Left lung (tissue), 10 donors: Measurements from ENCODE around the gene JAKMIP1. TPM values are rescaled to one million over a fixed set of nuclear protein-coding genes. Genes with fewer than 3 reads are reported as not detected.

ENCODE experiments used
- ATAC-seq: fragments of 200-7000 bp; cut with Tn5 transposase; one replicate; pipeline ENCODE4 v1.9.1; 2020; ENCODE audit warnings: moderate library complexity
- DNase-seq, 4 donors: peaks; one replicate each; pipeline ENCODE4 v3.0.0-alpha.2; 2013 to 2020
- H3K27ac ChIP-seq, 2 donors: fragments of 200-600 bp; sonication (generic) in 1 of 2; one replicate each; pipeline versions ENCODE4 v1.5.0 to v1.8.0; 2020 to 2021
- H3K27me3 ChIP-seq, 2 donors: fragments of 200-600 bp; sonication (generic) in 1 of 2; one replicate each; pipeline versions ENCODE4 v1.5.0 to v1.8.0; 2020 to 2021
- H3K36me3 ChIP-seq, 2 donors: fragments of 200-600 bp; sonication (generic) in 1 of 2; one replicate each; pipeline versions ENCODE4 v1.5.0 to v1.8.0; 2020 to 2021
- H3K4me1 ChIP-seq, 2 donors: fragments of 200-600 bp; one replicate each; pipeline ENCODE4 v1.8.0; 2021
- H3K4me3 ChIP-seq, 2 donors: fragments of 200-600 bp; sonication (generic) in 1 of 2; one replicate each; pipeline versions ENCODE4 v1.5.0 to v1.8.0; 2020 to 2021; ENCODE audit warnings: mild to moderate bottlenecking in 1 of 2
- H3K9me3 ChIP-seq, 2 donors: fragments of 200-600 bp; sonication (generic) in 1 of 2; one replicate each; pipeline versions ENCODE4 v1.5.0 to v1.8.0; 2020 to 2021
- CTCF ChIP-seq, 2 donors: fragments of 200-600 bp; sonication (generic) in 1 of 2; IDR thresholded peaks; one replicate each; pipeline versions ENCODE4 v1.5.0 to v1.8.0; 2021; ENCODE audit warnings: antibody characterized with exemption in 2 of 2
- intact Hi-C, 2 donors: fragments of 100-400 bp; cut with DNase I; formaldehyde crosslinking; loops; one replicate each; pipeline versions ENCODE4 v1.11.2 to v1.14.2; 2022
- polyA plus RNA-seq, 6 donors: library from polyadenylated mRNA; unstranded; fragments of 120-200 nt; gene quantifications; one replicate each; pipeline ENCODE4 v1.2.1, GENCODE V29; 2013; ENCODE audit not compliant: insufficient read length in 6 of 6
- total RNA-seq, 2 donors: library from RNA; stranded (reverse); fragmentation: NEBNext Ultra II Directional; extraction: Animal tissue kit (Norgen Biotek cat#: 25700); gene quantifications; one replicate each; pipeline ENCODE4 v1.2.1, GENCODE V29; 2021
- donor health status: DM: no; HTN: yes; CAD: no.
- donor health status: DM: no; HTN: no; CAD: no.

Gene JAKMIP1
- total and polyA plus RNA-seq, 8 donors: 0.13 to 0.79 (median 0.21) TPM; not detected in 1

- Histone ChIP-seq H3K4me1 (no peaks in the 10 kb centered on the region), H3K36me3 (no peaks in the 10 kb centered on the region), H3K27ac (no peak overlapping the region), H3K9me3 (no peaks in the 10 kb centered on the region), H3K4me3 (no peak overlapping the region), H3K27me3 (peaks cover 0 to 40% of the 10 kb centered on the region in 2 donors)
- DNase-seq (no peak), ATAC-seq (no peak)
- no peak for TF ChIP-seq CTCF (IDR thresholded peaks at IDR 0.05)
- intact Hi-C loops: no loop called here
Measured at GRCh38 chr4:6049278-6049677, 151.1 kb downstream of the JAKMIP1 start.

GRCh38 chr4:6048537-6048936, 151.8 kb downstream of the JAKMIP1 start:
- DNase-seq (no peak), ATAC-seq (no peak)
- intact Hi-C loops: no loop called here
- TF ChIP-seq CTCF (IDR thresholded peaks at IDR 0.05): no peak
- Histone ChIP-seq H3K27ac (no peak overlapping the region), H3K9me3 (no peaks in the 10 kb centered on the region), H3K4me3 (no peak overlapping the region), H3K4me1 (no peaks in the 10 kb centered on the region), H3K36me3 (no peaks in the 10 kb centered on the region), H3K27me3 (peaks cover 0 to 47% of the 10 kb centered on the region in 2 donors)

GRCh38 chr4:6047130-6047673, 153.1 kb downstream of the JAKMIP1 start:
- Histone ChIP-seq H3K4me3 (no peak overlapping the region), H3K9me3 (no peaks in the 10 kb centered on the region), H3K27me3 (peaks cover 0 to 58% of the 10 kb centered on the region in 2 donors), H3K27ac (no peak overlapping the region), H3K4me1 (no peaks in the 10 kb centered on the region), H3K36me3 (no peaks in the 10 kb centered on the region)
- DNase-seq (no peak), ATAC-seq (no peak)
- TF ChIP-seq CTCF (IDR thresholded peaks at IDR 0.05): no peak
- intact Hi-C loops: no loop called here

GRCh38 chr4:6046526-6047129, 153.7 kb downstream of the JAKMIP1 start:
- DNase-seq (no peak), ATAC-seq (no peak)
- Histone ChIP-seq H3K4me1 (no peaks in the 10 kb centered on the region), H3K36me3 (no peaks in the 10 kb centered on the region), H3K4me3 (no peak overlapping the region), H3K9me3 (no peaks in the 10 kb centered on the region), H3K27me3 (peaks cover 0 to 58% of the 10 kb centered on the region in 2 donors), H3K27ac (no peak overlapping the region)
- intact Hi-C loops: no loop called here
- no peak for TF ChIP-seq CTCF (IDR thresholded peaks at IDR 0.05)

GRCh38 chr4:6044805-6045204, 155.5 kb downstream of the JAKMIP1 start:
- no peak for TF ChIP-seq CTCF (IDR thresholded peaks at IDR 0.05)
- DNase-seq (no peak), ATAC-seq (no peak)
- no peak overlapping the region for H3K27ac ChIP-seq
- intact Hi-C loops: no loop called here
- no peaks in the 10 kb centered on the region for H3K4me1 ChIP-seq
- no peaks in the 10 kb centered on the region for H3K36me3 ChIP-seq
- H3K27me3 ChIP-seq: peaks cover 0 to 48% of the 10 kb centered on the region in 2 donors
- no peak overlapping the region for H3K4me3 ChIP-seq
- no peaks in the 10 kb centered on the region for H3K9me3 ChIP-seq
